Midbrain (tissue), 1 donor: Measurements from ENCODE around the gene PIM2.

ENCODE experiments used
- DNase-seq: peaks from one replicate; lab custom pipeline; 2025; lab: John Stamatoyannopoulos, UW

Gene PIM2

DNA sequence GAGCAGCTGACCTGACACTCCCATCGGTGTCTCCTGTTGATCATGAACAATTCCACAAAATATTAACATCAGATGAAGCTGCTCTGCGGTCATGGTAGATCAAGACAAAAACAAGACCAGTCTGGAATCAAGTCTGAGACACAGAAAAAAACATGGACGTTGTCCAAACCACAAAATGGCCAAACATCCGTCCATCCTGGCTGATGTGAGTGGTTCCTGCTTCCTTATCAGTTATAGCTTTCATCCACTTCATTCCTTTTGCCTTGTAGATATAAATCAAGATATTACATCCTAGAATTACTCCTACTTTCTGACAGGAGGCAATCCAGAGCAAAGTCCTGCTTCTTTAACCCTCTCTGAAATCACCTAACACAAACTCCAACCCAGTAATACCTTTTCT, 54.6 kb downstream of the PIM2 start:
- no peak for DNase-seq
